Measurements from ENCODE around the gene SPRED1. TPM values are rescaled to one million over a fixed set of nuclear protein-coding genes. Genes with fewer than 3 reads are reported as not detected.

Gene SPRED1
- total and polyA plus RNA-seq, 4 donors, result 10.3 to 54.6 (median 25.1) TPM

GRCh38 chr15:38243278-38244055, 9.2 kb upstream of the SPRED1 start:
- no peak for ATAC-seq (ENCODE audit: low FRiP score)
- Histone ChIP-seq H3K4me1 (ENCODE audit: control insufficient read depth in 1 of 2, insufficient read depth in 2 of 2, low read length in 2 of 2) (no peaks in the 10 kb centered on the region), H3K36me3 (ENCODE audit: control insufficient read depth in 1 of 2, insufficient read depth in 2 of 2, low read length in 1 of 2) (no peaks in the 10 kb centered on the region), H3K9me3 (ENCODE audit: control insufficient read depth, low read length) (no peaks in the 10 kb centered on the region), H3K27ac (ENCODE audit: low read depth in 1 of 2, low read length in 2 of 2) (no peak overlapping the region), H3K4me3 (ENCODE audit: low read length in 2 of 2) (no peak overlapping the region), H3K27me3 (ENCODE audit: control insufficient read depth in 1 of 2, insufficient read depth in 2 of 2, low read length in 1 of 2) (no peaks in the 10 kb centered on the region)
- 64 to 77% methylated on average over 6 of the region's 6 CpGs for WGBS, 2 donors
- intact Hi-C loops (cut with DNase I), result no loop called here
- DNase-seq, result no peak

- no peak for ATAC-seq (ENCODE audit: low FRiP score)
Observed at GRCh38 chr15:38247336-38247735, 5.3 kb upstream of the SPRED1 start.

DNA sequence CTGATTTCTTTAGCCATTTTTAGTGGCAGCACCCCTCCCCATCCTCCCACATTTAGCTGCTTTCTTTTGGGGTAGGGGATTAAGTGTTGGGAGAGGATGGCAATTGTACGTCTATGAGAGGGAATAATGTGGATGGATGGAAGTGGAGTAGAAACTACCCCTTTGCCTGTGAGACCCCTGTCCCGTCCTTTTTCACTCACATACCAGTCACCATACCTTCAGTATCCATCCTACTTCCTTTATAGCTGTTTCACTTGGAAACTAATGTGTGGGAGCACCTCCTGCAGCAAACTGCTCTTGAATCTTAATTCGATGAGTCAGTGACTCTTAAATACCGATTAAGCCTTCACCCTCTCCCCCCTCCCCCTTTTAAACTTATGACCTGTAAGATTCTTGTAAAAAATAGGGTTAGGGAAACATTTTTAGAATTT, 730 bp downstream of the SPRED1 start:
- 0% methylated on average over 4 of the region's 4 CpGs for WGBS, 2 donors

More at GRCh38 chr15:38247336-38247735, 5.3 kb upstream of the SPRED1 start:
- no peaks in the 10 kb centered on the region for H3K36me3 ChIP-seq (ENCODE audit: control insufficient read depth in 1 of 2, insufficient read depth in 2 of 2, low read length in 1 of 2)
- H3K4me3 ChIP-seq (ENCODE audit: low read length in 2 of 2), result no peak overlapping the region
- WGBS, 2 donors, result 59 to 61% methylated on average over 3 of the region's 3 CpGs
- intact Hi-C loops (cut with DNase I), result no loop called here
- no peaks in the 10 kb centered on the region for H3K27me3 ChIP-seq (ENCODE audit: control insufficient read depth in 1 of 2, insufficient read depth in 2 of 2, low read length in 1 of 2)
- no peak for DNase-seq
- H3K9me3 ChIP-seq (ENCODE audit: control insufficient read depth, low read length), result no peaks in the 10 kb centered on the region
- no peaks in the 10 kb centered on the region for H3K4me1 ChIP-seq (ENCODE audit: control insufficient read depth in 1 of 2, insufficient read depth in 2 of 2, low read length in 2 of 2)
- H3K27ac ChIP-seq (ENCODE audit: low read depth in 1 of 2, low read length in 2 of 2), result no peak overlapping the region

DNA sequence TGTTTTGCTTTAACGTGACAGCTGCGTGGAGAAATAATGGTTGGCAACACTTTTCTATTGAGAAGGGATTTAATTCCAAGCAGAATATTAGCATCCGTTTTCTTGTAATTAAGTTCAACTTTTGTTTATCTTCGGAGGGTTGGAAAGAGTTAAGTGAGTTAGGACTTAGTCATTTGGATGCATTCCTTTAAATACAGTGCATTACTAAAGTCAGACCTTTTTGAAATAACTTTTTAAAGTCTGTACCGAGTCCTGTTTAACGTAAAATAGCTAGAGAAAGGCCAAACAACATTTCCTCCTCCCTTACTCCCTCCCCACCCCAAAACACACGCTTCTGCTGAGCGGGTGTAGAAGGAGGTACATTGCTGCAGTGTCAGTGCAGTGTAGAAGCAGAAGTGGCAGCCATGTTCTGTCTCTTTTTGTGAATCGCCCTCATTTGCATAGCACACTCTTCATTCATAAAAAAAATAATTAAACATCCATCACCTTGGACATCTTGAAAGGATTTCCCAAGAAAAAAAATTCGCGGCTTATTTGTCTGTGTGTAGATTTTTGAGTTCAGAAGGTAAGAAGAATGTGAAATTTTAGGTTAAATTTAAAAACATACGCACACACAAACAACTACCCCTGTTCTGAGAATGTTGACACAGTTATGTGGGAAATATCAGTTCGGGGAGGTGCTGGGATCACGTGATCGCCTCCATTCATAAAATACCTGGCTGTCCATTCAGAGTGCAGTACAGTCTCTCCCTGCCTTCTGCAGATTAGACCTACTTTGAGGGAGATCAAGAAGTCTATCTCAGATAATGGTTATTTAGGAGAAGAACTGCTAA, 1.6 kb downstream of the SPRED1 start:
- peak overlapping the region; percentile 62 to 95 for H3K4me3 ChIP-seq (ENCODE audit: low read length in 2 of 2)
- H3K27me3 ChIP-seq (ENCODE audit: control insufficient read depth in 1 of 2, insufficient read depth in 2 of 2, low read length in 1 of 2), result no peaks in the 10 kb centered on the region
- peak overlapping the region in 1 of 2 donors; percentile 54 for H3K27ac ChIP-seq (ENCODE audit: low read depth in 1 of 2, low read length in 2 of 2)
- intact Hi-C loops (cut with DNase I), result loop anchor here (5.0 to 10.0 kb wide), 4 partner anchors 63 to 259 kb away; no protein-coding TSS in a partner anchor
- ATAC-seq (ENCODE audit: low FRiP score) (no peak), DNase-seq (peak in 1 of 2 donors; percentile 48)
- H3K4me1 ChIP-seq (ENCODE audit: control insufficient read depth in 1 of 2, insufficient read depth in 2 of 2, low read length in 2 of 2), result no peaks in the 10 kb centered on the region
- no peaks in the 10 kb centered on the region for H3K9me3 ChIP-seq (ENCODE audit: control insufficient read depth, low read length)
- 0 to 1% methylated on average over 15 of the region's 15 CpGs for WGBS, 2 donors
- H3K36me3 ChIP-seq (ENCODE audit: control insufficient read depth in 1 of 2, insufficient read depth in 2 of 2, low read length in 1 of 2), result no peaks in the 10 kb centered on the region

More for the DNA sequence above, 730 bp downstream of the SPRED1 start:
- no peaks in the 10 kb centered on the region for H3K36me3 ChIP-seq (ENCODE audit: control insufficient read depth in 1 of 2, insufficient read depth in 2 of 2, low read length in 1 of 2)
- H3K9me3 ChIP-seq (ENCODE audit: control insufficient read depth, low read length), result no peaks in the 10 kb centered on the region
- peak overlapping the region; percentile 62 to 95 for H3K4me3 ChIP-seq (ENCODE audit: low read length in 2 of 2)
- DNase-seq (no peak), ATAC-seq (ENCODE audit: low FRiP score) (no peak)
- no peaks in the 10 kb centered on the region for H3K27me3 ChIP-seq (ENCODE audit: control insufficient read depth in 1 of 2, insufficient read depth in 2 of 2, low read length in 1 of 2)
- H3K27ac ChIP-seq (ENCODE audit: low read depth in 1 of 2, low read length in 2 of 2), result peak overlapping the region in 1 of 2 donors; percentile 91
- intact Hi-C loops (cut with DNase I), result loop anchor here (2.0 to 10.0 kb wide), 5 partner anchors 64 to 259 kb away; no protein-coding TSS in a partner anchor
- H3K4me1 ChIP-seq (ENCODE audit: control insufficient read depth in 1 of 2, insufficient read depth in 2 of 2, low read length in 2 of 2), result no peaks in the 10 kb centered on the region

- ATAC-seq (ENCODE audit: low FRiP score), result no peak
Observed at GRCh38 chr15:38255690-38256089, 3.1 kb downstream of the SPRED1 start.

DNA sequence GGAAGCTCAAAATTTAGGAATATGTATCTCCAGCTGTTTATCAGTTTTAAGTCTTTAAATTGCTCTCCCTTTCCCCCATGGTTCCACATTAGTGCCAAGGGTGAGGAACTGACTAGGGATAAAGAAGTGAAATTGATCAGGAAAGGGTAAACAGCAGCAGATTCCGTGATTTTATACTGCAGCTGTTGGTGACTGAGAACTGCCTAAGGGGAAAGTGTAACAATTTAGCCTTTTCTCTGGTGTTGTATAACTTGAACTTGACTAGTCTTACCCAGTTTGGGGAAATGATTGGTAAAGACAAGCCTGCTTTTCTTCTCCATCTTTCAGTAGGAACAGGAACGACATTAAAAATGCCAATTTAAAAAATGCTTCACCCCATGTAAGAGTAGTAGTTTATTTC, 5.0 kb downstream of the SPRED1 start:
- no peaks in the 10 kb centered on the region for H3K36me3 ChIP-seq (ENCODE audit: control insufficient read depth in 1 of 2, insufficient read depth in 2 of 2, low read length in 1 of 2)
- no peak overlapping the region for H3K4me3 ChIP-seq (ENCODE audit: low read length in 2 of 2)
- no peak for DNase-seq
- no peak for ATAC-seq (ENCODE audit: low FRiP score)
- no peak overlapping the region for H3K27ac ChIP-seq (ENCODE audit: low read depth in 1 of 2, low read length in 2 of 2)
- H3K27me3 ChIP-seq (ENCODE audit: control insufficient read depth in 1 of 2, insufficient read depth in 2 of 2, low read length in 1 of 2), result no peaks in the 10 kb centered on the region
- no peaks in the 10 kb centered on the region for H3K4me1 ChIP-seq (ENCODE audit: control insufficient read depth in 1 of 2, insufficient read depth in 2 of 2, low read length in 2 of 2)
- intact Hi-C loops (cut with DNase I), result loop anchor here in 1 of 2 donors (10.0 kb wide), 1 partner anchor 263 kb away; no protein-coding TSS in a partner anchor
- no peaks in the 10 kb centered on the region for H3K9me3 ChIP-seq (ENCODE audit: control insufficient read depth, low read length)
- 14 to 18% methylated on average over 2 of the region's 2 CpGs for WGBS, 2 donors

More at GRCh38 chr15:38255690-38256089, 3.1 kb downstream of the SPRED1 start:
- Histone ChIP-seq H3K4me3 (ENCODE audit: low read length in 2 of 2) (no peak overlapping the region), H3K36me3 (ENCODE audit: control insufficient read depth in 1 of 2, insufficient read depth in 2 of 2, low read length in 1 of 2) (no peaks in the 10 kb centered on the region), H3K9me3 (ENCODE audit: control insufficient read depth, low read length) (no peaks in the 10 kb centered on the region), H3K27me3 (ENCODE audit: control insufficient read depth in 1 of 2, insufficient read depth in 2 of 2, low read length in 1 of 2) (no peaks in the 10 kb centered on the region), H3K27ac (ENCODE audit: low read depth in 1 of 2, low read length in 2 of 2) (no peak overlapping the region), H3K4me1 (ENCODE audit: control insufficient read depth in 1 of 2, insufficient read depth in 2 of 2, low read length in 2 of 2) (no peaks in the 10 kb centered on the region)
- intact Hi-C loops (cut with DNase I), result loop anchor here in 1 of 2 donors (10.0 kb wide), 1 partner anchor 261 kb away; no protein-coding TSS in a partner anchor
- DNase-seq, result no peak
- WGBS, 2 donors, result 26 to 28% methylated on average over 2 of the region's 2 CpGs

DNA sequence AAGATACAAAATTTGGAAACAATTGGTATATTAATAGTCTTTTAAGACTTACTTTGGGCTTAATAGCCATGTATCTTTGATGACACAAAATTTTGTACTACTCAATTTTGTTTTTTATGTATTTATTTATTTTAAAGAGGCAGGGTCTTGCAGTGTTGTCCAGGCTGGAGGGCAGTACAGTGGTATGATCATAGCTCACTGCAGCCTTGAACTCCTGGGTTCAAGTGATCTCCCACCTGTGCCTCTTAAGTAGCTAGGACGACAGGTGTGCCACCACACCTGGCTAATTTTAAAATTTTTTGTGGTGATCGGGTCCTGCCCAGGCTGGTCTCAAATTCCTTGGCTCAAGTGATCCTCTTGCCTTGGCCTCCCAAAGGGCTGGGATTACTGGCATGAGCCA, 6.5 kb downstream of the SPRED1 start:
- H3K9me3 ChIP-seq (ENCODE audit: control insufficient read depth, low read length), result no peaks in the 10 kb centered on the region
- 97% methylated on average over 2 of the region's 2 CpGs for WGBS, 2 donors
- ATAC-seq (ENCODE audit: low FRiP score) (no peak), DNase-seq (no peak)
- no peak overlapping the region for H3K4me3 ChIP-seq (ENCODE audit: low read length in 2 of 2)
- H3K27ac ChIP-seq (ENCODE audit: low read depth in 1 of 2, low read length in 2 of 2), result no peak overlapping the region
- intact Hi-C loops (cut with DNase I), result loop anchor here in 1 of 2 donors (10.0 kb wide), 1 partner anchor 264 kb away; no protein-coding TSS in a partner anchor
- no peaks in the 10 kb centered on the region for H3K36me3 ChIP-seq (ENCODE audit: control insufficient read depth in 1 of 2, insufficient read depth in 2 of 2, low read length in 1 of 2)
- H3K4me1 ChIP-seq (ENCODE audit: control insufficient read depth in 1 of 2, insufficient read depth in 2 of 2, low read length in 2 of 2), result no peaks in the 10 kb centered on the region
- H3K27me3 ChIP-seq (ENCODE audit: control insufficient read depth in 1 of 2, insufficient read depth in 2 of 2, low read length in 1 of 2), result no peaks in the 10 kb centered on the region

- intact Hi-C loops (cut with DNase I), result no loop called here
- H3K4me1 ChIP-seq (ENCODE audit: control insufficient read depth in 1 of 2, insufficient read depth in 2 of 2, low read length in 2 of 2), result no peaks in the 10 kb centered on the region
Observed at GRCh38 chr15:38260077-38260476, 7.4 kb downstream of the SPRED1 start.

More at GRCh38 chr15:38260077-38260476, 7.4 kb downstream of the SPRED1 start:
- WGBS, 2 donors, result 73 to 89% methylated on average over 2 of the region's 2 CpGs
- Histone ChIP-seq H3K9me3 (ENCODE audit: control insufficient read depth, low read length) (no peaks in the 10 kb centered on the region), H3K36me3 (ENCODE audit: control insufficient read depth in 1 of 2, insufficient read depth in 2 of 2, low read length in 1 of 2) (no peaks in the 10 kb centered on the region), H3K4me3 (ENCODE audit: low read length in 2 of 2) (no peak overlapping the region), H3K27ac (ENCODE audit: low read depth in 1 of 2, low read length in 2 of 2) (no peak overlapping the region), H3K27me3 (ENCODE audit: control insufficient read depth in 1 of 2, insufficient read depth in 2 of 2, low read length in 1 of 2) (no peaks in the 10 kb centered on the region)
- DNase-seq (no peak), ATAC-seq (ENCODE audit: low FRiP score) (no peak)
